GM20000 (cell line): ENCODE measurements around the gene ADAMTS16.

Source experiments
- DNase-seq: peaks from one replicate; pipeline ENCODE4 v3.0.0; 2012; ENCODE audit warnings: low spot score
- TF ChIP-seq, protein P1 (sequence below): IDR thresholded peaks from 2 replicates; pipeline ENCODE4 v1.5.1; 2012; ENCODE audit warnings: mild to moderate bottlenecking, control low read depth; ENCODE audit errors: extremely low read depth, missing control alignments

The ADAMTS16 gene

DNA sequence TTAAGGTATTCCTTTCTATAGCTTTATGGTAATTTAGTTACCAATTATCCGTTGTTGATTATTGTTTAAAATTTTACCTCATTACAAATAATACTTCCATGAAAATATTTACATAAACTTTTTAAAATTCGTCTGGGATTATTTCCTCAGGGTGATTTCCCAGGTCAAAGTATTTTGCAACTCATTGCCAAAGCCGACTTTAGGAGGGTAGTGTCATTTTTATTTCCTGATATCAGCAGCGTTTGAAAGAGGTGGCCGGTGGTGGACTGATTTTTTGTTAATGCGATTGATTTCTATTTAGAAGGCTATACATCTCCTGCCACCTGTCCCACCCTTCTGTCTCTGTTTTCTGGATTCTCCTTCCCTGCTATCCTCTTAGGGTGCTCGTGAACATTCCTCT is 4.3 kb downstream of the ADAMTS16 start:
- TF ChIP-seq, protein P1, sequence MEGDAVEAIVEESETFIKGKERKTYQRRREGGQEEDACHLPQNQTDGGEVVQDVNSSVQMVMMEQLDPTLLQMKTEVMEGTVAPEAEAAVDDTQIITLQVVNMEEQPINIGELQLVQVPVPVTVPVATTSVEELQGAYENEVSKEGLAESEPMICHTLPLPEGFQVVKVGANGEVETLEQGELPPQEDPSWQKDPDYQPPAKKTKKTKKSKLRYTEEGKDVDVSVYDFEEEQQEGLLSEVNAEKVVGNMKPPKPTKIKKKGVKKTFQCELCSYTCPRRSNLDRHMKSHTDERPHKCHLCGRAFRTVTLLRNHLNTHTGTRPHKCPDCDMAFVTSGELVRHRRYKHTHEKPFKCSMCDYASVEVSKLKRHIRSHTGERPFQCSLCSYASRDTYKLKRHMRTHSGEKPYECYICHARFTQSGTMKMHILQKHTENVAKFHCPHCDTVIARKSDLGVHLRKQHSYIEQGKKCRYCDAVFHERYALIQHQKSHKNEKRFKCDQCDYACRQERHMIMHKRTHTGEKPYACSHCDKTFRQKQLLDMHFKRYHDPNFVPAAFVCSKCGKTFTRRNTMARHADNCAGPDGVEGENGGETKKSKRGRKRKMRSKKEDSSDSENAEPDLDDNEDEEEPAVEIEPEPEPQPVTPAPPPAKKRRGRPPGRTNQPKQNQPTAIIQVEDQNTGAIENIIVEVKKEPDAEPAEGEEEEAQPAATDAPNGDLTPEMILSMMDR: no peak
- DNase-seq: no peak

DNA sequence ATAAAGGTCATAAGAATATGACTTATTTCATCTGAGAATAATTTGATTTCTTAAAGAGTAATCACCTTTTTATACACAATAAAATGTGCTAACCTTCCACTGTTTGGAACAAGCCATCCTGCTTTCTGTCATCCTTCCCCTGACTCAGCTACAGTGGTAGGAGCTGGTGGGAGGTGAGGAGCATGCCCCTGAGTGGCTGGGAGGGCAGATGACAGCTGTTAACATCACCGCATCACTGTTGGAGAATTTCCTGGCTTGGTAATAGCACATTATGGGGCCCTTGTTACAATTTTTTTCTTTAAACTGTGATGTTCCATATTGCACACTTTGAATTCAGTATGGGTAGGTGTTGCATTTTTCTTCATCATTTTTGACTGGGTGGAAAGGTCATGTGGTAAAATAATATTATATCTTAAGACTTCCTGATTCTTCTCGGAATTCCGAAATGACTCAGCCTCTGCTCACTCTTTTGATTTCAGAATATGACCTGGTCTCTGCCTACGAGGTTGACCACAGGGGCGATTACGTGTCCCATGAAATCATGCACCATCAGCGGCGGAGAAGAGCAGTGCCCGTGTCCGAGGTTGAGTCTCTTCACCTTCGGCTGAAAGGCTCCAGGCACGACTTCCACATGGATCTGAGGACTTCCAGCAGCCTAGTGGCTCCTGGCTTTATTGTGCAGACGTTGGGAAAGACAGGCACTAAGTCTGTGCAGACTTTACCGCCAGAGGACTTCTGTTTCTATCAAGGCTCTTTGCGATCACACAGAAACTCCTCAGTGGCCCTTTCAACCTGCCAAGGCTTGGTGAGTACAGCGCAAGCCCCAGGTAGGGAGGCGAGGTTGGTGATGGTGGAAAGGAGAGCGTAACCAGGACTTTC is 5.8 kb downstream of the ADAMTS16 start:
- TF ChIP-seq, protein P1: no peak
- DNase-seq: no peak

DNA sequence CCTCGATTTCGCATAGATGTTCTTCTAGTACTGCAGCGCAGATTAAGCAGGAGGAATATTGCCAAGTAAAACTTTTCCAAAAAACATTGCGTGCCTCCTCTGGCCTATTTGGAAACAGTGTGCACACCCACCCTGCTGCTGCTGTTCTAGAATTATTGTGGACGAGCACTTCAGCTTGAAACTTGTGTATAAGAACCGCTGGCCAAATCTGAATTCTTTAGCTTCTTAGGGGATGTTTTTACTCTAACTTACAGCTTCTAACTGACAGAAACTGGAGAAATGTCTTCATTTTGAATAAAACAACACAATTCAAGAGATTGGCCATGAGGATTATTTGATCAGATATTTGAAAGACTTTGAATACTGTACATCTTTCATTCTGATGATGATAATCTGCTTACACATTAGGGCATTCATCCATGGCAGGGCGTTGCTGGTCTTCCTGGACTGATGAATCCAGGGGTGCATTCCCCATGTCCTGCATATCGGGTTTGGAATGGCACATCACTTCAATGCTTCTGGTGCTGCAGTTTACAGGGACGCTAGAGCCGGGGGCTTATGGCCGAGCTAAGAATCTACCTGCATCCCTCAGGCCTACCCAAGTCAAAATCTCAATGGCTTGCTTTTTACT is 6.5 kb downstream of the ADAMTS16 start:
- TF ChIP-seq, protein P1: no peak
- DNase-seq: no peak

DNA sequence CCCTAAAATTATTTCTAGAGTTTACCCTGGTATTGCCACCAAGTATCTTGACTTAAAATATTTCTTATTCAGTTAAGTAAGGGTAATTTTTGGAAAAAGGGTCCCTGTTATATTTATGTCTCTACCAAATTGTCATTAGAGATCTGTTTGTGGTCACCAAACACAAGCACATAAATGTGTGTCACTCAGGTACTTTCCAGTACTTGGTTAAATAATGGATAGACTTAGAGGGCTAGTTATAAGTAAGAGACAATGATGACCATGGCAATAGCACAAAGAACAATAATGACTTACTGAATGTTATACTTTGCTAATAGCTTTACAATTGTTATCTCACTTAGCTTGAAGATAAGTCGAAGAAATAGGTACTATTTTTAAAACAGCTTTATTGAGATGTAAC is 9.0 kb downstream of the ADAMTS16 start:
- DNase-seq: no peak
- TF ChIP-seq, protein P1: no peak

DNA sequence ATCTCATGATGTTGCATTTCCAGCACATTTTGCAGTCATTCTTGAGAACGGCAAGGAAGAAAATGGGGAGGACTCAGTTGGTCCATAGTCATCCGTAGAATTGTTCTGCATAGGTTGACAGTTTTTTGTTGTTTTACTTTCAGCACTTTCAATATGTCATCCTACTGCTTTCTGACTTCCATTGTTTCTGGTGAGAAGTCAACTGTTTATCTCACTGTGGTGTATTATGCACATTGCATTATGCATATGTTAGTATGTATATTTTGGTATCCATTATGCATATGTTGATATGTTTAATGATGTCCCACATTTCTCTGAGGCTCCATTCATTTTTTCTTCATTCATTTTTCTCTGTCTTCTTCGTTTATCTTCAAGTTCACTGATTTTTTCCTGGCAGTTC is 10.5 kb downstream of the ADAMTS16 start:
- DNase-seq: no peak
- TF ChIP-seq, protein P1: no peak

DNA sequence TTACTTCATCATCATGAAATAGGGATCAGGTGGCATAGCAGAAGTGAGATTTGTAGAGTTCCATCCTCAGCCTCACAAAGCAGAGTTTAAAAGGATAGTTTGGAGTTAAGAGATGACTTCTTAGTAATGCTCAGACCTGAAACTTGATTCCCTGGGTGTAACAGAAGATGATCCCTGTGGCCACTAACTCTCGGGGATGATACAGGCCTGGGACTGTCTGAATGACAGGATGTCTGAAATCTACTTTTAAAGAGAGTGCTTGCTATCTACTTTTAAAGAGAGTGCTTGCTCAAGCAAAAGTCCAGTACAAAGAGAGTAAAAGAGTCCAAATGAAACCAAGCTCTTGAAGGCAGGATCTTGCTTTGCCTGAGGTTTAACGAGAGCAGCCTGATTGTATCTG is 14.6 kb downstream of the ADAMTS16 start:
- TF ChIP-seq, protein P1: no peak
- no peak for DNase-seq

DNA sequence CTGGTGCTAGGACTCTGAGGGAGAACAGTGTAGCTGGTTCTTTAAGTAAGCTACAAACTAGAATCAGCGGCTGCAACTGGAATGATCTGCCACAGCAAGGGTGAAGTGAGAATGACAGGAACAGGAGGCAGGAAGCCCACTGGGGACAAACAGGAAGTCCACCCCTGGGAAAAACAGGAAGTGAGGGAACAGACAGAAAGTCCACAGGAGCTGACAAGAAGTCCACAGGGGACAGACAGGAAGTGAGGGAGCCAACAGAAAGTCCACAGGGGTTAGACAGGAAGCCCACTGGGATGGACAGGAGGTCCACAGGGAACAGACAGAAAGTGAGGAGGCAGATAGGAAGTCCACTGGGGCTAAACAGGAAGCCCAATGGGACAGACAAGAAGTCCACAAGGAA is 15.5 kb downstream of the ADAMTS16 start:
- TF ChIP-seq, protein P1: no peak
- no peak for DNase-seq
